ENCODE results near the gene CEACAM7.

The CEACAM7 gene

DNA sequence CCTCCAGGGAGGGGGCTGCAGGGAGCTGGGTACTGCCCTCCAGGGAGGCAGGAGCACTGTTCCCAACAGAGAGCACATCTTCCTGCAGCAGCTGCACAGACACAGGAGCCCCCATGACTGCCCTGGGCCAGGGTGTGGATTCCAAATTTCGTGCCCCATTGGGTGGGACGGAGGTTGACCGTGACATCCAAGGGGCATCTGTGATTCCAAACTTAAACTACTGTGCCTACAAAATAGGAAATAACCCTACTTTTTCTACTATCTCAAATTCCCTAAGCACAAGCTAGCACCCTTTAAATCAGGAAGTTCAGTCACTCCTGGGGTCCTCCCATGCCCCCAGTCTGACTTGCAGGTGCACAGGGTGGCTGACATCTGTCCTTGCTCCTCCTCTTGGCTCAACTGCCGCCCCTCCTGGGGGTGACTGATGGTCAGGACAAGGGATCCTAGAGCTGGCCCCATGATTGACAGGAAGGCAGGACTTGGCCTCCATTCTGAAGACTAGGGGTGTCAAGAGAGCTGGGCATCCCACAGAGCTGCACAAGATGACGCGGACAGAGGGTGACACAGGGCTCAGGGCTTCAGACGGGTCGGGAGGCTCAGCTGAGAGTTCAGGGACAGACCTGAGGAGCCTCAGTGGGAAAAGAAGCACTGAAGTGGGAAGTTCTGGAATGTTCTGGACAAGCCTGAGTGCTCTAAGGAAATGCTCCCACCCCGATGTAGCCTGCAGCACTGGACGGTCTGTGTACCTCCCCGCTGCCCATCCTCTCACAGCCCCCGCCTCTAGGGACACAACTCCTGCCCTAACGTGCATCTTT is 12.5 kb upstream of the CEACAM7 start:
- ChIA-PET CTCF (interaction anchor here (0.5 to 3.6 kb wide), 16 partner anchors 9 to 130 kb away, joined by 3 to 41 read pairs (median 4); partner anchors contain the start of gene CEACAM3), POLR2A (no interaction called here)
- H3K36me3 ChIP-seq (ENCODE audit: control insufficient read depth in 2 of 2, insufficient read depth in 1 of 2, low read length in 2 of 2): no peaks in the 10 kb centered on the region
- no peak overlapping the region for H3K27ac ChIP-seq (ENCODE audit: extremely low read depth, low read depth, low read length)
- TF ChIP-seq ZNF174 (tag by site-specific recombination; IDR thresholded peaks at IDR 0.05) (no peak), SP3 (tag by site-specific recombination; IDR thresholded peaks at IDR 0.05) (no peak), ZNF146 (tag by site-specific recombination; IDR thresholded peaks at IDR 0.05) (no peak), SP2 (tag by site-specific recombination; IDR thresholded peaks at IDR 0.05) (no peak), ZNF544 (tag by site-specific recombination; IDR thresholded peaks at IDR 0.05) (no peak), WT1 (tag by site-specific recombination; IDR thresholded peaks at IDR 0.05) (no peak), ZNF777 (tag by site-specific recombination; IDR thresholded peaks at IDR 0.05; ENCODE audit: borderline replicate concordance) (no peak), ZNF175 (tag by site-specific recombination; IDR thresholded peaks at IDR 0.05) (no peak), ZBTB26 (tag by site-specific recombination; optimal IDR thresholded peaks at IDR 0.05) (no peak), MZF1 (tag by site-specific recombination; IDR thresholded peaks at IDR 0.05; ENCODE audit: borderline replicate concordance) (no peak)
- TF ChIP-seq, protein P1, sequence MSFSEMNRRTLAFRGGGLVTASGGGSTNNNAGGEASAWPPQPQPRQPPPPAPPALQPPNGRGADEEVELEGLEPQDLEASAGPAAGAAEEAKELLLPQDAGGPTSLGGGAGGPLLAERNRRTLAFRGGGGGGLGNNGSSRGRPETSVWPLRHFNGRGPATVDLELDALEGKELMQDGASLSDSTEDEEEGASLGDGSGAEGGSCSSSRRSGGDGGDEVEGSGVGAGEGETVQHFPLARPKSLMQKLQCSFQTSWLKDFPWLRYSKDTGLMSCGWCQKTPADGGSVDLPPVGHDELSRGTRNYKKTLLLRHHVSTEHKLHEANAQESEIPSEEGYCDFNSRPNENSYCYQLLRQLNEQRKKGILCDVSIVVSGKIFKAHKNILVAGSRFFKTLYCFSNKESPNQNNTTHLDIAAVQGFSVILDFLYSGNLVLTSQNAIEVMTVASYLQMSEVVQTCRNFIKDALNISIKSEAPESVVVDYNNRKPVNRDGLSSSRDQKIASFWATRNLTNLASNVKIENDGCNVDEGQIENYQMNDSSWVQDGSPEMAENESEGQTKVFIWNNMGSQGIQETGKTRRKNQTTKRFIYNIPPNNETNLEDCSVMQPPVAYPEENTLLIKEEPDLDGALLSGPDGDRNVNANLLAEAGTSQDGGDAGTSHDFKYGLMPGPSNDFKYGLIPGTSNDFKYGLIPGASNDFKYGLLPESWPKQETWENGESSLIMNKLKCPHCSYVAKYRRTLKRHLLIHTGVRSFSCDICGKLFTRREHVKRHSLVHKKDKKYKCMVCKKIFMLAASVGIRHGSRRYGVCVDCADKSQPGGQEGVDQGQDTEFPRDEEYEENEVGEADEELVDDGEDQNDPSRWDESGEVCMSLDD (tag by site-specific recombination; IDR thresholded peaks at IDR 0.05): no peak
- peaks cover 3% of the 10 kb centered on the region; the same call in 1 of the 2 replicates for H3K4me1 ChIP-seq (ENCODE audit: control insufficient read depth, insufficient read depth, low read length)
- no peak overlapping the region for H3K4me3 ChIP-seq (ENCODE audit: low read depth, low read length)
- no peaks in the 10 kb centered on the region for H3K9me3 ChIP-seq (ENCODE audit: control insufficient read depth, insufficient read depth, low read depth, low read length)

DNA sequence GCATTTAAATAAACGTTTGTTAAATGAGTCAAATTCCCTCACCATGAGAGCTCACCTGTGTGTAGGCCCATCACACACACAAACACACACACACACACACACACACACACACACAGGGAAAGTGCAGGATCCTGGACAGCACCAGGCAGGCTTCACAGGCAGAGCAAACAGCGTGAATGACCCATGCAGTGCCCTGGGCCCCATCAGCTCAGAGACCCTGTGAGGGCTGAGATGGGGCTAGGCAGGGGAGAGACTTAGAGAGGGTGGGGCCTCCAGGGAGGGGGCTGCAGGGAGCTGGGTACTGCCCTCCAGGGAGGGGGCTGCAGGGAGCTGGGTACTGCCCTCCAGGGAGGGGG is 11.9 kb upstream of the CEACAM7 start:
- ChIA-PET POLR2A (no interaction called here), CTCF (interaction anchor here (0.6 to 3.6 kb wide), 11 partner anchors 8 to 129 kb away, joined by 3 to 41 read pairs (median 4); no protein-coding TSS in a partner anchor)
- peaks cover 3% of the 10 kb centered on the region; the same call in 1 of the 2 replicates for H3K4me1 ChIP-seq (ENCODE audit: control insufficient read depth, insufficient read depth, low read length)
- no peak for TF ChIP-seq ZNF555 (tag by site-specific recombination; conservative IDR thresholded peaks at IDR 0.05)
- TF ChIP-seq GLIS1 (tag by site-specific recombination; IDR thresholded peaks at IDR 0.05): peak; percentile 79
- no peak for TF ChIP-seq ZNF692 (tag by site-specific recombination; IDR thresholded peaks at IDR 0.05)
- TF ChIP-seq BCL6B (tag by site-specific recombination; IDR thresholded peaks at IDR 0.05): no peak
- TF ChIP-seq ZNF366 (tag by site-specific recombination; conservative IDR thresholded peaks at IDR 0.05): no peak
- TF ChIP-seq, protein P2, sequence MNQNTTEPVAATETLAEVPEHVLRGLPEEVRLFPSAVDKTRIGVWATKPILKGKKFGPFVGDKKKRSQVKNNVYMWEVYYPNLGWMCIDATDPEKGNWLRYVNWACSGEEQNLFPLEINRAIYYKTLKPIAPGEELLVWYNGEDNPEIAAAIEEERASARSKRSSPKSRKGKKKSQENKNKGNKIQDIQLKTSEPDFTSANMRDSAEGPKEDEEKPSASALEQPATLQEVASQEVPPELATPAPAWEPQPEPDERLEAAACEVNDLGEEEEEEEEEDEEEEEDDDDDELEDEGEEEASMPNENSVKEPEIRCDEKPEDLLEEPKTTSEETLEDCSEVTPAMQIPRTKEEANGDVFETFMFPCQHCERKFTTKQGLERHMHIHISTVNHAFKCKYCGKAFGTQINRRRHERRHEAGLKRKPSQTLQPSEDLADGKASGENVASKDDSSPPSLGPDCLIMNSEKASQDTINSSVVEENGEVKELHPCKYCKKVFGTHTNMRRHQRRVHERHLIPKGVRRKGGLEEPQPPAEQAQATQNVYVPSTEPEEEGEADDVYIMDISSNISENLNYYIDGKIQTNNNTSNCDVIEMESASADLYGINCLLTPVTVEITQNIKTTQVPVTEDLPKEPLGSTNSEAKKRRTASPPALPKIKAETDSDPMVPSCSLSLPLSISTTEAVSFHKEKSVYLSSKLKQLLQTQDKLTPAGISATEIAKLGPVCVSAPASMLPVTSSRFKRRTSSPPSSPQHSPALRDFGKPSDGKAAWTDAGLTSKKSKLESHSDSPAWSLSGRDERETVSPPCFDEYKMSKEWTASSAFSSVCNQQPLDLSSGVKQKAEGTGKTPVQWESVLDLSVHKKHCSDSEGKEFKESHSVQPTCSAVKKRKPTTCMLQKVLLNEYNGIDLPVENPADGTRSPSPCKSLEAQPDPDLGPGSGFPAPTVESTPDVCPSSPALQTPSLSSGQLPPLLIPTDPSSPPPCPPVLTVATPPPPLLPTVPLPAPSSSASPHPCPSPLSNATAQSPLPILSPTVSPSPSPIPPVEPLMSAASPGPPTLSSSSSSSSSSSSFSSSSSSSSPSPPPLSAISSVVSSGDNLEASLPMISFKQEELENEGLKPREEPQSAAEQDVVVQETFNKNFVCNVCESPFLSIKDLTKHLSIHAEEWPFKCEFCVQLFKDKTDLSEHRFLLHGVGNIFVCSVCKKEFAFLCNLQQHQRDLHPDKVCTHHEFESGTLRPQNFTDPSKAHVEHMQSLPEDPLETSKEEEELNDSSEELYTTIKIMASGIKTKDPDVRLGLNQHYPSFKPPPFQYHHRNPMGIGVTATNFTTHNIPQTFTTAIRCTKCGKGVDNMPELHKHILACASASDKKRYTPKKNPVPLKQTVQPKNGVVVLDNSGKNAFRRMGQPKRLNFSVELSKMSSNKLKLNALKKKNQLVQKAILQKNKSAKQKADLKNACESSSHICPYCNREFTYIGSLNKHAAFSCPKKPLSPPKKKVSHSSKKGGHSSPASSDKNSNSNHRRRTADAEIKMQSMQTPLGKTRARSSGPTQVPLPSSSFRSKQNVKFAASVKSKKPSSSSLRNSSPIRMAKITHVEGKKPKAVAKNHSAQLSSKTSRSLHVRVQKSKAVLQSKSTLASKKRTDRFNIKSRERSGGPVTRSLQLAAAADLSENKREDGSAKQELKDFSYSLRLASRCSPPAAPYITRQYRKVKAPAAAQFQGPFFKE (tag by site-specific recombination; IDR thresholded peaks at IDR 0.05; ENCODE audit: borderline replicate concordance): no peak
- TF ChIP-seq ZNF626 (tag by site-specific recombination; IDR thresholded peaks at IDR 0.05): no peak
- TF ChIP-seq ZNF138 (tag by site-specific recombination; IDR thresholded peaks at IDR 0.05; ENCODE audit: borderline replicate concordance): no peak
- TF ChIP-seq SP2 (tag by site-specific recombination; IDR thresholded peaks at IDR 0.05): no peak
- no peak for TF ChIP-seq GLI2 (tag by site-specific recombination; IDR thresholded peaks at IDR 0.05; ENCODE audit: borderline replicate concordance, low read depth)
- TF ChIP-seq ZNF169 (tag by site-specific recombination; IDR thresholded peaks at IDR 0.05): no peak

More for the DNA sequence above, 11.9 kb upstream of the CEACAM7 start:
- Histone ChIP-seq H3K9me3 (ENCODE audit: control insufficient read depth, insufficient read depth, low read depth, low read length) (no peaks in the 10 kb centered on the region), H3K36me3 (ENCODE audit: control insufficient read depth in 2 of 2, insufficient read depth in 1 of 2, low read length in 2 of 2) (no peaks in the 10 kb centered on the region), H3K27ac (ENCODE audit: extremely low read depth, low read depth, low read length) (no peak overlapping the region), H3K4me3 (ENCODE audit: low read depth, low read length) (no peak overlapping the region)
